ENCODE data around the gene POR.

Gene POR

DNA sequence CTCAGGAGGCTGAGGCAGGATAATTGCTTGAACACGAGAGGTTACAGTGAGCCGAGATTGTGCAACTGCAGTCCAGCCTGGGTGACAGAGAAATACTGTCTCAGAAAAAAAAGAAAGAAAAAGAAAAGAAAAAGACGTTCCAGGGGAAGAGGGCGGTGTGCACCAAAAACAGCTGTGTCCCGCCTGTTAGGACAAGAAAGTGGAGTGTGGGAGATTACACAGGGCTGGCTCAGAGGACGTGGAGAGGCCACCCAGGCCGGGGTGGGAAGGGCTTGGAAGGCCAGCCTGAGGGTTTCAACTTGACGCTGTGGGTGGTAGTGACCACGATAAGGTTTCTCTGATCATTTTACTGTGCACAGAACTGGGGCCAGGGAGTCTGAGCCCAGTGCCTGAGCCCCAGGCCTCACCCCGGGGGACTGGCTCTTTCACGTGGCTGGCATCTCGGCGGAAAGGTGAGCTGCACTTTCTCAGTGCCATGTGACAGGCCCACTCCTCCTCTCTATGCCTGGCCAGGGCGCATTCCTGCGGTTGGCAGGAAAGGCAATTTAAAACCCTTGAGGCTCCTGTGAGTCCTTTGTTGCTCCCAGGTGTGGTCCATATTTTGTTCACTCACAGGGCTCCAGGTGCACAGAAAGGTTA lies 22.2 kb upstream of the POR start:
- no peak for TF ChIP-seq CTBP1 (IDR thresholded peaks at IDR 0.05; ENCODE audit: borderline replicate concordance)
- TF ChIP-seq ZNF384 (IDR thresholded peaks at IDR 0.05): no peak
- TF ChIP-seq FOXK2 (IDR thresholded peaks at IDR 0.05): no peak
- TF ChIP-seq, protein P1, sequence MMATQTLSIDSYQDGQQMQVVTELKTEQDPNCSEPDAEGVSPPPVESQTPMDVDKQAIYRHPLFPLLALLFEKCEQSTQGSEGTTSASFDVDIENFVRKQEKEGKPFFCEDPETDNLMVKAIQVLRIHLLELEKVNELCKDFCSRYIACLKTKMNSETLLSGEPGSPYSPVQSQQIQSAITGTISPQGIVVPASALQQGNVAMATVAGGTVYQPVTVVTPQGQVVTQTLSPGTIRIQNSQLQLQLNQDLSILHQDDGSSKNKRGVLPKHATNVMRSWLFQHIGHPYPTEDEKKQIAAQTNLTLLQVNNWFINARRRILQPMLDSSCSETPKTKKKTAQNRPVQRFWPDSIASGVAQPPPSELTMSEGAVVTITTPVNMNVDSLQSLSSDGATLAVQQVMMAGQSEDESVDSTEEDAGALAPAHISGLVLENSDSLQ (IDR thresholded peaks at IDR 0.05): no peak
- no peak for TF ChIP-seq SP1 (IDR thresholded peaks at IDR 0.05)
- no peak for TF ChIP-seq HDGF (IDR thresholded peaks at IDR 0.05; ENCODE audit: borderline replicate concordance)
- TF ChIP-seq FOXM1 (IDR thresholded peaks at IDR 0.05; ENCODE audit: borderline replicate concordance): no peak
- no peak for TF ChIP-seq FOXA1 (IDR thresholded peaks at IDR 0.05)
- TF ChIP-seq LEF1 (IDR thresholded peaks at IDR 0.05; ENCODE audit: borderline replicate concordance): no peak
- TF ChIP-seq NFRKB (IDR thresholded peaks at IDR 0.05): no peak
- no peak for TF ChIP-seq ELF4 (IDR thresholded peaks at IDR 0.05)
- DNase-seq (ENCODE audit: extremely low spot score): no peak
- POLR2A ChIA-PET: no interaction called here
- CTCF ChIA-PET: no interaction called here

DNA sequence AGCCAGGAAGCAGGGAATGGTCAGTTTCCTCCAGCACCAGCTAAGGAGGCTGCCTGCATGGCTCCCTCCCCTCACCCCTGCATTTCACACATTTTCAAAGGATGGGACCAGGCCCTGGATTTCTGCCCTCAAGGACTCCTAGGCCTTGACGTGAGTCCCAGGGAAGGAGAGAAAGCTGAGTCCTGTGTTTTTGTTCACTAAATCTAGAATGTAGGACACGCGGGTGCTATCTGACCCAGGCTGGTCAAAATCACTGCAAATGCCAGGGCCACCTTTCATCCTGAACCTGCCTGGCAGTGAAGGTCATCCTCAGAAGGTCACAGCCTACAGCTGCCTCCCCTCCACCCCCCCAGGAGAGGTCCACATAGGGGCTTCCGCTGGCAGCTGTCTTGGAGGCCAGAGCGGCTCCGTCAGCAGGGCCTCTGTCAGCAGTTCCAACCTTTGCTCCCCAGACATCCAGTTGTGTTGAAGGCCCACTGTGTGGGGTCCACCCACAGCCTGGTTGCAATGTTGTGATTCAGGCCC lies 18.1 kb upstream of the POR start:
- TF ChIP-seq ARNT (IDR thresholded peaks at IDR 0.05): no peak
- TF ChIP-seq SUZ12 (IDR thresholded peaks at IDR 0.05): no peak
- no peak for TF ChIP-seq LEF1 (IDR thresholded peaks at IDR 0.05; ENCODE audit: borderline replicate concordance)
- no peak for TF ChIP-seq NFRKB (IDR thresholded peaks at IDR 0.05)
- TF ChIP-seq CTBP1 (IDR thresholded peaks at IDR 0.05; ENCODE audit: borderline replicate concordance): no peak
- no peak for TF ChIP-seq HDGF (IDR thresholded peaks at IDR 0.05; ENCODE audit: borderline replicate concordance)
- TF ChIP-seq FOXK2 (IDR thresholded peaks at IDR 0.05): no peak
- TF ChIP-seq L3MBTL2 (conservative IDR thresholded peaks at IDR 0.05): no peak
- no peak for TF ChIP-seq SP1 (IDR thresholded peaks at IDR 0.05)
- TF ChIP-seq BHLHE40 (IDR thresholded peaks at IDR 0.05; ENCODE audit: borderline replicate concordance): no peak
- TF ChIP-seq TARDBP (IDR thresholded peaks at IDR 0.05): no peak
- no peak for TF ChIP-seq ZNF384 (IDR thresholded peaks at IDR 0.05)
- no peak for TF ChIP-seq ELF4 (IDR thresholded peaks at IDR 0.05)
- TF ChIP-seq, protein P1 (IDR thresholded peaks at IDR 0.05): no peak
- no peak for TF ChIP-seq FOXM1 (IDR thresholded peaks at IDR 0.05; ENCODE audit: borderline replicate concordance)
- POLR2A ChIA-PET: interaction anchor here (2.0 kb wide), 1 partner anchor 17 kb away, joined by 5 read pairs; no protein-coding TSS in a partner anchor
- CTCF ChIA-PET: no interaction called here
- DNase-seq (ENCODE audit: extremely low spot score): no peak

DNA sequence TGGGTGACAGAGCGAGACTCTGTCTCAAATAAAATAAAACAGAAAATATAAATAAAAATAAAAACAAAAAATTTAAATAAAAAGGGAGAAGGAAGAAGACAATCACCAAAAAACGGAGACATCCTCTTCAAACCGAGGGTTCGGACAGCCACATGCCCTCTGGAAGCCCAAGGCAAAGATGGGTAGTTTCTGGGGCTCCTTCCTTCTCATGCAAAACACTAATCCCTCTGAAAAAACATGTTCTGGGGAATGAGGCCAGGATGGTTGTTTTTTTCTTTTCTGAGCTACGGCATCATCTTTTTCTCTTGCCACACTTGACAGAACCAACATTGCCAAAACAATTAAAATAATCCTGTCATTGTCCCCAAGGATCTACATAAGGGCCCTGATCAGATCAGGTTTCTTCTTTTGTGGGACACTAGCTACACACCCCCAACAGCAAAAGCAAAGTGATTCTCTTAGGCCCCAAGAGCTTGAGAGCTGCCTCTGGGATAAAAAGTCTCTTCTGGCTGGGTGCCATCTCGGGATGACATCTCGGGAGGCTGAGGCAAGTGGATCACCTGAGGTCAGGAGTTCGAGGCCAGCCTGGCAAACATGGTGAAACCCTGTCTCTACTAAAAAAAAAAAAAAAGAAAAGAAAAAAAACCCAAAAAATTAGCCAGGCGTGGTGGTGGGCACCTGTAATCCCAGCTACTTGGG lies 14.2 kb upstream of the POR start:
- POLR2A ChIA-PET: no interaction called here
- CTCF ChIA-PET: no interaction called here
- DNase-seq (ENCODE audit: extremely low spot score): no peak
- TF ChIP-seq HDGF (IDR thresholded peaks at IDR 0.05; ENCODE audit: borderline replicate concordance): no peak
- no peak for TF ChIP-seq ZNF384 (IDR thresholded peaks at IDR 0.05)
- TF ChIP-seq NFRKB (IDR thresholded peaks at IDR 0.05): no peak
- no peak for TF ChIP-seq FOXA1 (IDR thresholded peaks at IDR 0.05)
- TF ChIP-seq SUZ12 (IDR thresholded peaks at IDR 0.05): no peak
- TF ChIP-seq BHLHE40 (IDR thresholded peaks at IDR 0.05; ENCODE audit: borderline replicate concordance): no peak
- no peak for TF ChIP-seq LEF1 (IDR thresholded peaks at IDR 0.05; ENCODE audit: borderline replicate concordance)
- no peak for TF ChIP-seq CTBP1 (IDR thresholded peaks at IDR 0.05; ENCODE audit: borderline replicate concordance)
- TF ChIP-seq FOXK2 (IDR thresholded peaks at IDR 0.05): no peak
- TF ChIP-seq ARNT (IDR thresholded peaks at IDR 0.05): no peak
- no peak for TF ChIP-seq FOXM1 (IDR thresholded peaks at IDR 0.05; ENCODE audit: borderline replicate concordance)
- TF ChIP-seq TARDBP (IDR thresholded peaks at IDR 0.05): no peak
- no peak for TF ChIP-seq ELF4 (IDR thresholded peaks at IDR 0.05)
- no peak for TF ChIP-seq SP1 (IDR thresholded peaks at IDR 0.05)
- TF ChIP-seq, protein P1 (IDR thresholded peaks at IDR 0.05): no peak
- no peak for TF ChIP-seq L3MBTL2 (conservative IDR thresholded peaks at IDR 0.05)

DNA sequence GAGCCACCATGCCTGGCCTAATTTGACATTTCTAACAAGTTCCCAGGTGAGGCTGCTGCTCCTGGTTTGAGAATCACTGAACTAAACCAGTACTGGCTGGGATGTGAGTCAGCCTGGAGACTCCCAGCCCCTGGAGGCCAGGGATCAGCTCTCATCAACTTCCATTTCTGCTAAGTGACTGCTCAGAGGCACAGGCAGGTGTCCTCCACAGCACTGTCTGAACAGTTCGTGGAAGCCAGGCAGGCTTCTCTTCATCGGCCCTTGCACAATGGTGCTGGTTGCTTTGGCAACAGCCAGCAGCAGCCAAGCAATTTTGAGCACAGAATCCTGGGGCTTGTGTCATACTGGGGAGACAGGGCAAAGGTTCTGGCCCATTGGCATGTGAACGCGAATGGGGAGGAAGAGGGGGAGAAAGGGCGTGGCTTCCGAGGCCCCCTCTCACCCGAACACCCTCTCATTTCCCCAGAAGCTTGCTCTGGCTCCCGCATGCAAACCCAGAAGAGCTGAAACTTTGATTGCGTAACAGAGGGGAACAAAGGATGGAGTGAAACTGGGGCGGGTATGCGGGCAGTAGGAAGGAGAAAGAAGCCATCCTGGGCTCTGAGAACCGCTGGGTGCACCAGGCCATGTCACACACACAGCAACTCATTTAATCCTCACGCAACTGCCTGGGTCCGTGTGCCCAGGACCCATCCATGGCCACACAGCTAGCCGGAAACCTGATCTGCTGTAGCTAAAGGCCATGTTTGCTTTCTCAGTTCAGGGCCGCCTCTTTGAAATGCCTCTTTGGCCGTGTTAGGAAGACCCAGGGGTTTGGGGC lies 9.0 kb upstream of the POR start:
- POLR2A ChIA-PET: no interaction called here
- DNase-seq (ENCODE audit: extremely low spot score): no peak
- CTCF ChIA-PET: no interaction called here
- no peak for TF ChIP-seq L3MBTL2 (conservative IDR thresholded peaks at IDR 0.05)
- TF ChIP-seq ZNF384 (IDR thresholded peaks at IDR 0.05): no peak
- no peak for TF ChIP-seq NFRKB (IDR thresholded peaks at IDR 0.05)
- no peak for TF ChIP-seq ELF4 (IDR thresholded peaks at IDR 0.05)
- no peak for TF ChIP-seq TARDBP (IDR thresholded peaks at IDR 0.05)
- TF ChIP-seq HDGF (IDR thresholded peaks at IDR 0.05; ENCODE audit: borderline replicate concordance): no peak
- TF ChIP-seq CTBP1 (IDR thresholded peaks at IDR 0.05; ENCODE audit: borderline replicate concordance): no peak
- TF ChIP-seq LEF1 (IDR thresholded peaks at IDR 0.05; ENCODE audit: borderline replicate concordance): no peak
- TF ChIP-seq ARNT (IDR thresholded peaks at IDR 0.05): no peak
- TF ChIP-seq FOXM1 (IDR thresholded peaks at IDR 0.05; ENCODE audit: borderline replicate concordance): no peak
- TF ChIP-seq FOXK2 (IDR thresholded peaks at IDR 0.05): no peak
- TF ChIP-seq SUZ12 (IDR thresholded peaks at IDR 0.05): no peak
- TF ChIP-seq SP1 (IDR thresholded peaks at IDR 0.05): no peak
- TF ChIP-seq, protein P1 (IDR thresholded peaks at IDR 0.05): no peak
- no peak for TF ChIP-seq FOXA1 (IDR thresholded peaks at IDR 0.05)
- TF ChIP-seq BHLHE40 (IDR thresholded peaks at IDR 0.05; ENCODE audit: borderline replicate concordance): no peak
